NB4 (cell line): ENCODE measurements around the gene TMEFF1.

Experiments
- DNase-seq: peaks from one replicate; pipeline ENCODE4 v3.0.0; 2010; ENCODE audit warnings: low read depth
- H3K4me3 ChIP-seq: one replicate; pipeline ENCODE4 v1.5.1; 2011; ENCODE audit warnings: mild to moderate bottlenecking, low read depth, low read length, moderate library complexity
- CTCF ChIP-seq: IDR thresholded peaks from one replicate; pipeline ENCODE4 v1.5.1; 2012; ENCODE audit warnings: low read depth, low read length
- MAX ChIP-seq: IDR thresholded peaks from 2 replicates; pipeline ENCODE4 v1.6.1; 2011; ENCODE audit warnings: low read depth, low read length
- MYC ChIP-seq: IDR thresholded peaks from 2 replicates; pipeline ENCODE4 v1.6.1; 2011; ENCODE audit warnings: low read depth, low read length
- POLR2A ChIP-seq: IDR thresholded peaks from 2 replicates; pipeline ENCODE4 v1.6.1; 2011; ENCODE audit warnings: mild to moderate bottlenecking; ENCODE audit not compliant: insufficient read length; ENCODE audit errors: extremely low read depth

Gene TMEFF1

GRCh38 chr9:100534401-100534800, 61.5 kb downstream of the TMEFF1 start:
- no peak for DNase-seq
- no peak overlapping the region for H3K4me3 ChIP-seq
- no peak for TF ChIP-seq MAX
- no peak for TF ChIP-seq POLR2A
- no peak for TF ChIP-seq CTCF
- no peak for TF ChIP-seq MYC

GRCh38 chr9:100540327-100540726, 67.4 kb downstream of the TMEFF1 start:
- no peak overlapping the region for H3K4me3 ChIP-seq
- TF ChIP-seq MAX (no peak), CTCF (no peak), POLR2A (no peak), MYC (no peak)
- DNase-seq = no peak

- TF ChIP-seq MYC = no peak
- no peak for TF ChIP-seq CTCF
- TF ChIP-seq POLR2A = no peak
- no peak overlapping the region for H3K4me3 ChIP-seq
- no peak for DNase-seq
Observed at GRCh38 chr9:100549048-100549447, 76.1 kb downstream of the TMEFF1 start.

GRCh38 chr9:100554935-100555401, 82.0 kb downstream of the TMEFF1 start:
- H3K4me3 ChIP-seq = no peak overlapping the region
- DNase-seq = no peak
- TF ChIP-seq MAX (no peak), POLR2A (no peak), CTCF (no peak), MYC (no peak)

GRCh38 chr9:100555471-100555870, 82.5 kb downstream of the TMEFF1 start:
- TF ChIP-seq MAX (no peak), CTCF (no peak), POLR2A (no peak), MYC (no peak)
- no peak for DNase-seq
- H3K4me3 ChIP-seq = no peak overlapping the region

GRCh38 chr9:100557053-100557452, 84.1 kb downstream of the TMEFF1 start:
- TF ChIP-seq CTCF = no peak
- DNase-seq = no peak
- H3K4me3 ChIP-seq = no peak overlapping the region
